ENCODE results near the gene E2F4.

The E2F4 gene

DNA sequence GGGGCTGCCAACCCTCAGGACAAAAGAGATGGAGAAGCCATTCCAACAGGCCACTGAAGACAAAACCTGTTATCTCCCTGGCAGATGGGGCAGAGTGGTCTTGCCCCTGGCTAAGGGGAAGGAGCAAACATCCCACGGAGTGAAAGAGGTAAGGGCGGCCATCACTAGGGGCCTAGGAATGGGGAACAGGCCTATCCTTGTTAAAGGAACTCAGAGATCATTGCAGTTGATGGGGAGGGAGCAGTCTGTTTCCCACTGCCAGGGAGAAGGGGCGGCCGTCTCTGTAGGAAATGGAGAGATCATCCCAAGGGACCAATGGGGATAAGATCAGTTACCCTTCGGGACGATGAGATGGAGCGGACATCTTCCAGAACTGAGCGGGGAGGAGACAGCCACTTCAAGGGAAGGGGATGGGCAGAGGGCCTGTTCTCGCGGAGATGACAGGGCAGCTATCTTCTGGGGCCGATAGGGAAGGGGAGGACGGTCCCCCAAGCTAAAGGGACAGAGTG, 34.4 kb downstream of the E2F4 start:
- POLR2A ChIA-PET = interaction anchor here (0.6 to 2.4 kb wide), 17 partner anchors 8 to 321 kb away, joined by 3 to 22 read pairs (median 5); partner anchors contain the start of genes EXOC3L1, FHOD1, NOL3 and SLC9A5
- CTCF ChIA-PET = interaction anchor here (0.6 to 1.2 kb wide), 4 partner anchors 20 to 265 kb away, joined by 3 to 5 read pairs (median 4); partner anchors contain the start of gene CES3
- DNase-seq (ENCODE audit: extremely low spot score) = no peak
- no peak for TF ChIP-seq LEF1 (IDR thresholded peaks at IDR 0.05; ENCODE audit: borderline replicate concordance)
- TF ChIP-seq ZNF384 (IDR thresholded peaks at IDR 0.05) = no peak
- TF ChIP-seq TARDBP (IDR thresholded peaks at IDR 0.05) = no peak
- no peak for TF ChIP-seq FOXK2 (IDR thresholded peaks at IDR 0.05)
- no peak for TF ChIP-seq ELF4 (IDR thresholded peaks at IDR 0.05)
- no peak for TF ChIP-seq FOXA1 (IDR thresholded peaks at IDR 0.05)
- TF ChIP-seq HDGF (IDR thresholded peaks at IDR 0.05; ENCODE audit: borderline replicate concordance) = no peak
- no peak for TF ChIP-seq FOXM1 (IDR thresholded peaks at IDR 0.05; ENCODE audit: borderline replicate concordance)
- no peak for TF ChIP-seq SP1 (IDR thresholded peaks at IDR 0.05)
- no peak for TF ChIP-seq CTBP1 (IDR thresholded peaks at IDR 0.05; ENCODE audit: borderline replicate concordance)
- TF ChIP-seq L3MBTL2 (conservative IDR thresholded peaks at IDR 0.05) = no peak
- no peak for TF ChIP-seq SUZ12 (IDR thresholded peaks at IDR 0.05)
- no peak for TF ChIP-seq NFRKB (IDR thresholded peaks at IDR 0.05)
- TF ChIP-seq, protein P1, sequence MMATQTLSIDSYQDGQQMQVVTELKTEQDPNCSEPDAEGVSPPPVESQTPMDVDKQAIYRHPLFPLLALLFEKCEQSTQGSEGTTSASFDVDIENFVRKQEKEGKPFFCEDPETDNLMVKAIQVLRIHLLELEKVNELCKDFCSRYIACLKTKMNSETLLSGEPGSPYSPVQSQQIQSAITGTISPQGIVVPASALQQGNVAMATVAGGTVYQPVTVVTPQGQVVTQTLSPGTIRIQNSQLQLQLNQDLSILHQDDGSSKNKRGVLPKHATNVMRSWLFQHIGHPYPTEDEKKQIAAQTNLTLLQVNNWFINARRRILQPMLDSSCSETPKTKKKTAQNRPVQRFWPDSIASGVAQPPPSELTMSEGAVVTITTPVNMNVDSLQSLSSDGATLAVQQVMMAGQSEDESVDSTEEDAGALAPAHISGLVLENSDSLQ (IDR thresholded peaks at IDR 0.05) = no peak
- TF ChIP-seq ARNT (IDR thresholded peaks at IDR 0.05) = no peak
- TF ChIP-seq BHLHE40 (IDR thresholded peaks at IDR 0.05; ENCODE audit: borderline replicate concordance) = no peak

DNA sequence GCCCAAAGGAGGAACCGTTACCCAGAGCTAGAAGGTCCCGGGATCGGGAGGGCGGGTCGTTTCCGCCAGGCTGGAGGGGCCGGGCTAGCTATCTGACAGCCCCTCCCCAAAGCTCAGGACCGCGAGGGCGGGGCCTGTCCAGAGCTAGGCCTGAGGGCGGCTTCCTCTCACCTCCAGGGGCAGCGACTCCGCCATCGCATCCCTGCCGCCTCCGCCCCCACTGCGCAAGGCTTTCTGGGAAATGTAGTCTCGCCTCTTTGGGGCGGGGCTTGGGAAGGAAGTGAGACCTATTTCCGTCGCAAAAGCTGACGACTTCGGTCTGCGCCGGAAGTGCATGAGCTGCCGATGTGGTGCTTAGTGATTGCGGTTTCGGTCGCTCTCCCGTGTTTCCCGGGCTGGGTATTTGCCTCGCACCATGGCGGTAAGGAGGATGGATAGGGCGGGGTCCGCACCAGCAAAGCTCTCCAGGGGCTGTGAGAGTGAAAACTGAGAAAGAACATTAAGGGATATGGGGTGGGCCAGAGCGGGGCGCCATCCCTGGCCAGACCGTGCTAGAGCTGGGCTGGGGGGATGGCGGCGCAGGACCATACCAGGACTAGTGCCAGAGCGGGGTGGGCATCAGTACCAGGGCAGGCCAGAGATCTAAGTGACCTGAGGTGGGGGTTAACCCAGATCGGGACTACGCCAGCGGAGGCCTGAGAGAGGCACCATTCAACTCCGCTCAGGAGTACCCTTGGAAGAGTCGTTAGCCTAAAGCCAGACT, 35.0 kb downstream of the E2F4 start, which contains the start of gene TMEM208:
TSS of gene TMEM208 (plus strand) at position 327 of the 763 bp plus-strand sequence. CDS start at position 416, 89 bp downstream.
- DNase-seq (ENCODE audit: extremely low spot score) = peak; percentile 98
- POLR2A ChIA-PET = interaction anchor here (0.6 to 2.4 kb wide), 18 partner anchors 8 to 321 kb away, joined by 3 to 22 read pairs (median 4); partner anchors contain the start of genes EXOC3L1, FHOD1, NOL3 and PLEKHG4
- CTCF ChIA-PET = interaction anchor here (0.6 to 1.2 kb wide), 6 partner anchors 19 to 266 kb away, joined by 3 to 5 read pairs (median 3); partner anchors contain the start of gene CES3
- TF ChIP-seq SP1 (IDR thresholded peaks at IDR 0.05) (no peak), TARDBP (IDR thresholded peaks at IDR 0.05) (no peak), ELF4 (IDR thresholded peaks at IDR 0.05) (peak; percentile 97)

GRCh38 chr16:67227567-67227921, 35.6 kb downstream of the E2F4 start:
- no peak for DNase-seq (ENCODE audit: extremely low spot score)
- ChIA-PET CTCF (interaction anchor here (0.8 to 1.2 kb wide), 3 partner anchors 33 to 267 kb away, joined by 3 to 5 read pairs (median 4); partner anchors contain the start of gene CES3), POLR2A (interaction anchor here (1.4 to 2.4 kb wide), 10 partner anchors 9 to 57 kb away, joined by 3 to 22 read pairs (median 7); partner anchors contain the start of genes FHOD1, NOL3, PLEKHG4 and SLC9A5)
- TF ChIP-seq FOXA1 (IDR thresholded peaks at IDR 0.05) = no peak
- no peak for TF ChIP-seq ARNT (IDR thresholded peaks at IDR 0.05)
- no peak for TF ChIP-seq ZNF384 (IDR thresholded peaks at IDR 0.05)
- no peak for TF ChIP-seq BHLHE40 (IDR thresholded peaks at IDR 0.05; ENCODE audit: borderline replicate concordance)
- no peak for TF ChIP-seq SUZ12 (IDR thresholded peaks at IDR 0.05)
- no peak for TF ChIP-seq LEF1 (IDR thresholded peaks at IDR 0.05; ENCODE audit: borderline replicate concordance)
- no peak for TF ChIP-seq CTBP1 (IDR thresholded peaks at IDR 0.05; ENCODE audit: borderline replicate concordance)
- TF ChIP-seq FOXK2 (IDR thresholded peaks at IDR 0.05) = no peak
- no peak for TF ChIP-seq NFRKB (IDR thresholded peaks at IDR 0.05)
- TF ChIP-seq, protein P1 (IDR thresholded peaks at IDR 0.05) = no peak
- no peak for TF ChIP-seq TARDBP (IDR thresholded peaks at IDR 0.05)
- no peak for TF ChIP-seq FOXM1 (IDR thresholded peaks at IDR 0.05; ENCODE audit: borderline replicate concordance)
- TF ChIP-seq ELF4 (IDR thresholded peaks at IDR 0.05) = no peak
- no peak for TF ChIP-seq L3MBTL2 (conservative IDR thresholded peaks at IDR 0.05)
- TF ChIP-seq SP1 (IDR thresholded peaks at IDR 0.05) = no peak

DNA sequence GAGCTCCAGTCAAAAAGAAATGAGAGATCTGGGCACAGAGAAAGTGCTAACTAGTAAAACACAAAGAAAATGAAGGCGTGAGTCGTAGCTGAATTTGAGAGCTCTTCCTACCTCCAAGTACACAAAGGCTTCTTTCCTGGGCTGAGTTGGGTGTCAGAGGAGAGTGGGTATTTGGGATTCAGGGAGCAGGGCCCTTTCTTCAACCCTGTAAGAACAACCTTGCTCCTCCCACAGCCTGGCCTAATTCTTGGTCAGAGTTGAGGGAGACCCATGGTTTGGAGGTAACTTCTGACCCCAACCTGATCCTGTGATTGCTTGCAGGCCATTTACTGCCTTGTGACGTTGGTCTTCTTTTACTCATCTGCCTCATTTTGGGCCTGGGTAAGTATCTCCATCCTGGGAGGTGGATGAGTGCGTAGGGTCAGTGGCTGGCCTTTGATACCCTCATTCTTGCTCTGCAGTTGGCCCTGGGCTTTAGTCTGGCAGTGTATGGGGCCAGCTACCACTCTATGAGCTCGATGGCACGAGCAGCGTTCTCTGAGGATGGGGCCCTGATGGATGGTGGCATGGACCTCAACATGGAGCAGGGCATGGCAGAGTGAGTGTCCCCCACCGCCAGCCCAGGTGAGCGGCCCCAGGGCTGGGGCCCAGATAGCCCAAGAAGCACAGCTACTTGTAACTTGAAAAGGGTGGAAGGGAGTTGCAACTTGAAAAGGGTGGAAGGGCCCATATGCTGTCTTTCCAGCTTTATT, 36.3 kb downstream of the E2F4 start:
- ChIA-PET POLR2A (interaction anchor here (1.0 to 2.4 kb wide), 9 partner anchors 8 to 58 kb away, joined by 3 to 22 read pairs (median 8); partner anchors contain the start of genes FHOD1, NOL3, PLEKHG4 and SLC9A5), CTCF (interaction anchor here (0.8 kb wide), 1 partner anchor 35 kb away, joined by 3 read pairs; no protein-coding TSS in a partner anchor)
- no peak for TF ChIP-seq FOXM1 (IDR thresholded peaks at IDR 0.05; ENCODE audit: borderline replicate concordance)
- no peak for TF ChIP-seq SUZ12 (IDR thresholded peaks at IDR 0.05)
- TF ChIP-seq, protein P1 (IDR thresholded peaks at IDR 0.05) = no peak
- no peak for TF ChIP-seq ELF4 (IDR thresholded peaks at IDR 0.05)
- no peak for TF ChIP-seq L3MBTL2 (conservative IDR thresholded peaks at IDR 0.05)
- no peak for TF ChIP-seq FOXA1 (IDR thresholded peaks at IDR 0.05)
- TF ChIP-seq ARNT (IDR thresholded peaks at IDR 0.05) = no peak
- no peak for TF ChIP-seq TARDBP (IDR thresholded peaks at IDR 0.05)
- DNase-seq (ENCODE audit: extremely low spot score) = no peak

- TF ChIP-seq, protein P1 (IDR thresholded peaks at IDR 0.05) = no peak
- no peak for TF ChIP-seq SP1 (IDR thresholded peaks at IDR 0.05)
- no peak for TF ChIP-seq LEF1 (IDR thresholded peaks at IDR 0.05; ENCODE audit: borderline replicate concordance)
- TF ChIP-seq ZNF384 (IDR thresholded peaks at IDR 0.05) = no peak
- no peak for TF ChIP-seq NFRKB (IDR thresholded peaks at IDR 0.05)
- no peak for TF ChIP-seq L3MBTL2 (conservative IDR thresholded peaks at IDR 0.05)
- no peak for TF ChIP-seq FOXM1 (IDR thresholded peaks at IDR 0.05; ENCODE audit: borderline replicate concordance)
- TF ChIP-seq SUZ12 (IDR thresholded peaks at IDR 0.05) = no peak
- no peak for TF ChIP-seq ELF4 (IDR thresholded peaks at IDR 0.05)
- TF ChIP-seq ARNT (IDR thresholded peaks at IDR 0.05) = no peak
- no peak for TF ChIP-seq HDGF (IDR thresholded peaks at IDR 0.05; ENCODE audit: borderline replicate concordance)
- no peak for TF ChIP-seq BHLHE40 (IDR thresholded peaks at IDR 0.05; ENCODE audit: borderline replicate concordance)
- no peak for TF ChIP-seq CTBP1 (IDR thresholded peaks at IDR 0.05; ENCODE audit: borderline replicate concordance)
- POLR2A ChIA-PET = interaction anchor here (1.0 to 1.6 kb wide), 2 partner anchors 11 to 17 kb away, joined by 3 to 8 read pairs; no protein-coding TSS in a partner anchor
- no peak for DNase-seq (ENCODE audit: extremely low spot score)
- CTCF ChIA-PET = no interaction called here
Observed at GRCh38 chr16:67228905-67229304, 37.0 kb downstream of the E2F4 start.

Measured in HEK293T (cell line).